ENCODE measurements around the gene GPRASP3.

GRCh38 chrX:102672856-102673255 lies 47.7 kb upstream of the GPRASP3 start:
- TF ChIP-seq CTCF (IDR thresholded peaks at IDR 0.05): no peak
- TF ChIP-seq POLR2A (IDR thresholded peaks at IDR 0.05): no peak

Measured in adrenal gland (tissue), 5 donors.